GM12864 (cell line): ENCODE measurements around the gene CTSF.

Experiments
- DNase-seq: peaks from one replicate; pipeline ENCODE4 v3.0.0-alpha.2; 2011; ENCODE audit warnings: low read depth
- H3K4me3 ChIP-seq: 2 replicates; pipeline ENCODE4 v1.5.1; 2011; ENCODE audit warnings: mild to moderate bottlenecking, low read depth, low read length, control low read depth
- CTCF ChIP-seq: IDR thresholded peaks from 2 replicates; pipeline ENCODE4 v1.5.1; 2011; ENCODE audit warnings: low read depth, mild to moderate bottlenecking, moderate library complexity, low read length, control low read depth, inconsistent platforms; ENCODE audit errors: missing control alignments

Gene CTSF

GRCh38 chr11:66562275-66562674, 6.1 kb downstream of the CTSF start:
- H3K4me3 ChIP-seq: no peak overlapping the region
- no peak for DNase-seq
- TF ChIP-seq CTCF: no peak

- H3K4me3 ChIP-seq: no peak overlapping the region
- no peak for DNase-seq
- no peak for TF ChIP-seq CTCF
Observed at GRCh38 chr11:66561975-66562248, 6.5 kb downstream of the CTSF start.

DNA sequence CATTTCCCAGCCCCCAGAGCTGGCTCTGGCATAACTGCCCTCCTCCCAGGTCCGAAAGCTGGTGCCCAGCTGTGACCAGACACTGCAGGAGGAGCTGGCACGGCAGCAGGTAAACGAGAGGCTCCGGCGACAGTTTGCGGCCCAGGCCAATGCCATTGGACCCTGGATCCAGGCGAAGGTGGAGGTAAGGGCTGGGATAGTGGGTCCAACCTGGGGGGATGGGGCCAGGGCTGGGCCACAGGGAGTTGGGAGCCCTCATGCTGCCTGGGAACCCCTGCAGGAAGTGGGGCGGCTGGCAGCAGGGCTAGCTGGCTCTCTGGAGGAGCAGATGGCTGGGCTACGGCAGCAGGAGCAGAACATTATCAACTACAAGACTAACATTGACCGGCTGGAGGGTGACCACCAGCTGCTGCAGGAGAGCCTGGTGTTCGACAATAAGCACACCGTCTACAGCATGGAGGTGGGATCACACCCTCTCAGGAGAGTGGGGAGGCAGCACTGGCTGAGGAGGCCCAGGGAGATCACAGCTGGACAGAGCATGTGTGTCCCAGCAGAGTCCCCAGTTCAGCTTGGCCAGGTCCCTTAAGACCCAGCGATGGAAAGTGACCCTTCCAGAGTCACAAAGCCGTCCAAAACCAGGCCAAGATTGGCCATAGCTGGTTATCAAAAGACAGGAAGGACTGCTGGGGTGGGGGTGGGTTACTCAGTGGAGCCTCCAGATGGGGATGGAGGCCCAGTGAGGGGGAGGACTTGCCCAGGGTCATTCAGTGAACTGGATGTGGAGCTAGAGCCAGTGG, 7.0 kb downstream of the CTSF start:
- no peak for TF ChIP-seq CTCF
- H3K4me3 ChIP-seq: no peak overlapping the region
- no peak for DNase-seq

- no peak for TF ChIP-seq CTCF
- no peak overlapping the region for H3K4me3 ChIP-seq
- DNase-seq: no peak
Observed at GRCh38 chr11:66559866-66560676, 8.3 kb downstream of the CTSF start.

DNA sequence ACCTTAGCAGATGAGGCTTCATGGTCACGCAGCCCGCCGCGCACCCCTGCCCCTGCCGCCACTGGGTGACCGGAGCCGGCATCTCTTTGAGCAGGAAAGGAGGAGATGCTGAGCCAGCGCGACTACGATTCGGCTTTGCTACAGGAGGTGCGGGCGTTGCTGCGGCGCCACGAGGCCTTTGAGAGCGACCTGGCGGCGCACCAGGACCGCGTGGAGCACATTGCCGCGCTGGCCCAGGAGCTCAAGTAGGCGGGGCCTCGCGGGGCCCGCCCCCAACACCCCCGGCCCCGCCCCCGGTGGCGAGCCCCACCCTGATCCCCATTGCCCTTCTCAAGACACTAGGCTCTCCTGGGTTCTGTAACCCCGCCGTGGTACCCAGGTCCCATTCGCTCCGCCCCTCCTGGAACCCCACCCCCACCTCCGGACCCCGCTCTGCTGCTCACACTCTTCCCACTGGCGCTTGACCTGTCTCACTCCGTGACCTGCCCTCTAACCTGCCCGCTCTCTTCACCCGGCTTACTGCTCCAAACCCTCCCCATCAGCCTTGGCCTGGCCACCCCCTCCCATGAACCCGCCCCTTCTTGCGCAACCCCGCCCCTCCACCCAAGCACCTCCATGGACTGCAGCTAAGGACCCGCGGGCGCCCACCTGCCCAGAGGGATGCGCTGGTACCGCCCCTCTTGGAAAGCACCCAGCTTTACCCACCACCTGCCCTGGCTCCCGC, 9.1 kb downstream of the CTSF start:
- TF ChIP-seq CTCF: no peak
- DNase-seq: no peak

GRCh38 chr11:66557733-66558326, 10.6 kb downstream of the CTSF start:
- TF ChIP-seq CTCF: no peak
- no peak overlapping the region for H3K4me3 ChIP-seq
- DNase-seq: no peak

More for the DNA sequence above, 9.1 kb downstream of the CTSF start:
- H3K4me3 ChIP-seq: no peak overlapping the region
